GM19438 (cell line): ENCODE measurements around the gene TAPBP.
"Not testable (repeated sequence)": the region's sequence is repeated elsewhere in the genome, so short reads cannot be mapped to it uniquely, and the experiment has no call there.

Source experiments
- ATAC-seq: cut with Tn5 transposase; IDR thresholded peaks from one replicate; pipeline ENCODE4 v1.9.1; 2021; ENCODE audit warnings: low read depth; ENCODE audit not compliant: unreplicated experiment

TAPBP gene

DNA sequence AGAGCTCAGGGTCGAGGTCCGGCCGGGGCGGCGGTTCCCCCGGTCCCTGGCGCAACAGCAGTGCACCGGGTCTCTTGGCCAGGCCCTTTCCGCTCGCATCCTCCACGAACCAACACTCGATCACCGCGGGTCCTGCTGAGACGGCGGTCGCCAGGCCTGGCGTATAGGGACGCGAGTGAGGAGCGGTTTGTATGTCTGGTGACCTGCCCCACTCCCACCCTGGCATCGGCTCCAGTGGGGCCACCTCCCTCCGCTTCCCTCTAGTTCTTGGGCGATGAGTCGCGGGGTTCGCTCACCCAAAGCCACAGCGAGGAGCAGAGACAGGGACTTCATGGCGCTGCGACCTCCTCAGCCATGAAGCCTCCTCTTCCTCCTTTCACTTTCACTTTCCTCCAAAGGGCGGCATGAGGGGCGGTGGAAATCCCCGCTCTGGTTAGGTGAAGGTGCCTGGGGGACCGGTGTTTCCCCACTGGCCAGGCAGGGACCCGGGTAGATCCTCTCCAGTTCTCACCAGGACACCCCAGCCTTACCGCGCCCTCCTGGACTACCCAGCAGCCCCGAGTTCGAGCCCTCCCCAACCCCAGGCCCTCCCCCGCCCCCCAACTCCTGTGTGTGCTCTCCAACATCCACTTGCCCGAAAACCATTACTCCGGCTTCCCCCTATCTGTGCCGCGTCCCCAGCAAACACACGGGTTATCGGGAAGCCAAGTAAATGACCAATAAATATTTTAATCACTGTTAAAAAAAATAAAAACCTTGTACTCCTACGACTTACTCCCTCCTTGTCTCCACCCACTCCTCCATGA is at the start of gene TAPBP:
Gene TAPBP, minus strand, starts transcription at position 370 of the 806 bp plus-strand sequence. Its CDS starts 37 bp downstream, at position 333.
- ATAC-seq: peak; percentile 44

GRCh38 chr6:33363486-33363885 is 49.6 kb upstream of the TAPBP start:
- not testable (repeated sequence) for ATAC-seq

DNA sequence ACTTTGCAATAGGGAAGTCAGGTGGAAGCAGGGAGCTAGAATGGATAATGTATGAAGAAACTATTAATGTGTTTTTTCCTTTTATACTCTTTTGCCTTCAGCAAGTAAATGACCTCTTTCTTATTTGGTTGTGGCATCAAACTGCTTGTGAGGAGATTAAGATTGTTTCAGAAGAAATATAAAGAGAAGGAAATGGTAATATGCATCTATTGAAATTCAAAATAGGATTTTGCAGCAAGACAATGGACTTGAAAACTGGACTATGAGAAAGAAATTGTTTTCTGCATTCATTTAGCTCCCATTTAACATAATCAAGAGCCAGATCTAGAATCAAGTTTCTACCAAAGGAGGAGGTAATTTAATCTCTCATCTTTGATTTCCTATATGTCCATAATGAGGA is 45.5 kb upstream of the TAPBP start:
- no peak for ATAC-seq

DNA sequence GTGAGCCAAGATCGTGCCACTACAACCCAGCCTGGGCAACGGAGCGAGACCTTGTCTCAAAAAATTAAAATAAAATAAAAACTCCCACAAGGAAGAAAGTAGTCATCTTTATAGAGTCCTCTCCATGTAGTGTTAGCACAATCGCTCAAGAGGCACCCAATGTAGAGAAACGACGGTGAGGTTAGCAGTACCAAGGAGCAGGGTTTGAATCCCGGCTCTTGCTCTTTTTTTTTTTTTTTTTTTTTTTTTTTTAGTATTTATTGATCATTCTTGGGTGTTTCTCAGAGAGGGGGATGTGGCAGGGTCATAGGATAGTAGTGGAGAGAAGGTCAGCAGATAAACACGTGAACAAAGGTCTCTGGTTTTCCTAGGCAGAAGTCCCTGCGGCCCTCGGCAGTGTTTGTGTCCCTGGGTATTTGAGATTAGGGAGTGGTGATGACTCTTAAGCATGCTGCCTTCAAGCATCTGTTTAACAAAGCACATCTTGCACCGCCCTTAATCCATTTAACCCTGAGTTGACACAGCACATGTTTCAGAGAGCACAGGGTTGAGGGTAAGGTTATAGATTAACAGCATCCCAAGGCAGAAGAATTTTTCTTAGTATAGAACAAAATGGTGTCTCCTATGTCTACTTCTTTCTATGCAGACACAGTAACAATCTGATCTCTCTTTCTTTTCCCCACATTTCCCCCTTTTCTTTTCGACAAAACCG is 43.4 kb upstream of the TAPBP start:
- ATAC-seq: not testable (repeated sequence)

- ATAC-seq: no peak
These were observed 42.4 kb upstream of the TAPBP start for GRCh38 chr6:33356295-33356694.

GRCh38 chr6:33355860-33356259 is 42.0 kb upstream of the TAPBP start:
- ATAC-seq: not testable (repeated sequence)

DNA sequence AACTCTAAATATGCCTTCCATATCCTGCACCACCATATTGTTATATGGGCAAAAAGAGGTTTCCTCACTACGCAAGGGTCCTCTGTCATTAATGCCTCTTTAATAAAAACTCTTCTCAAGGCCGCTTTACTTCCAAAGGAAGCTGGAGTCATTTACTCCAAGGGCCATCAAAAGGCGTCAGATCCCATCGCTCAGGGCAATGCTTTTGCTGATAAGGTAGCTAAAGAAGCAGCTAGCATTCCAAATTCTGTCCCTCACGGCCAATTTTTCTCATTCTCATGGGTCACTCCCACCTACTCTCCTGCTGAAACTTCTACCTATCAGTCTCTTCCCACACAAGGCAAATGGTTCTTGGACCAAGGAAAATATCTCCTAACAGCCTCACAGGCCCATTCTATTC is 33.9 kb upstream of the TAPBP start:
- ATAC-seq: no peak

- not testable (repeated sequence) for ATAC-seq
These were observed 33.1 kb upstream of the TAPBP start for GRCh38 chr6:33346972-33347371.

GRCh38 chr6:33344701-33345697 is 31.1 kb upstream of the TAPBP start:
- ATAC-seq: no peak

DNA sequence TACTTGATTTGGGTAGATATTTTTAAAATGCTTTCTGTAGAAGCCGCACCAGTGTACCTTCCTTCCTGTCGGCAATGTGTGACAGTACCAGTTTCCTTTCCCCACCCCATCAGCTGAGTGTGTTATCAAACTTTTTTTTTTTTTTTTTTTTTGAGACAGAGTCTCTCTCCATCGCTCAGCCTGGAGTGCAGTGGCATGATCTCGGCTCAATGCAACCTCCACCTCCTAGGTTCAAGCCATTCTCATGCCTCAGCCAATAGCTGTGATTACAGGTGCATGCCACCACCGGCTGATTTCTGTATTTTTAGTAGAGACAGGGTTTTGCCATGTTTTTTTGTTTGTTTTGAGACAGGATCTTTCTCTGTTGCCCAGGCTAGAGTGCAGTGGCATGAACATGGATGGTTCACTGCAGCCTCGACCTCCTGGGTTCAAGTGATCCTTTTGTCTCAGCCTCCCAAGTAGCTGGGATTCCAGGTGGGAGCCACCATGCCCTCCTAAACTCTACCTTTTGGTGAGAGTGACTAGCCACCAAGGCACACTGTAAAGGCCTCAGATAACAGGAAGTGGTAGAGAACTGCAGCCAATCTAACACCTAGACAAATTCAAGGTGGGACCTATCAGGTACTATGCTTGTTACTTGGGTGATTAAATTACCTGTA is 30.2 kb upstream of the TAPBP start:
- no peak for ATAC-seq

DNA sequence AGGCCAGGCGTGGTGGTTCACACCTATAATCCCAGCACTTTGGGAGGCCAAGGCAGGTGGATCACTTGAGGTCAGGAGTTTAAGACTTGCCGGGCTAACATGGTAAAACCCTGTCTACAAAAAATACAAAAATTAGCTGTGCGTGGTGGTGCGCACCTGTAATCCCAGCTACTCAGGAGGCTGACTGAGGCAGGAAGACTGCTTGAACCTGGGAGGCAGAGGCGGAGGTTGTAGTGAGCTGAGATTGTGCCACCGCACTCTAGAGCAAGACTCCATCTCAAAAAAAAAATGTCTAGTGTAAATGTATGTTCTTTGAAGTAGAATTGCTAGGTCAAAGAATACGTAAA is 29.7 kb upstream of the TAPBP start:
- ATAC-seq: not testable (repeated sequence)

DNA sequence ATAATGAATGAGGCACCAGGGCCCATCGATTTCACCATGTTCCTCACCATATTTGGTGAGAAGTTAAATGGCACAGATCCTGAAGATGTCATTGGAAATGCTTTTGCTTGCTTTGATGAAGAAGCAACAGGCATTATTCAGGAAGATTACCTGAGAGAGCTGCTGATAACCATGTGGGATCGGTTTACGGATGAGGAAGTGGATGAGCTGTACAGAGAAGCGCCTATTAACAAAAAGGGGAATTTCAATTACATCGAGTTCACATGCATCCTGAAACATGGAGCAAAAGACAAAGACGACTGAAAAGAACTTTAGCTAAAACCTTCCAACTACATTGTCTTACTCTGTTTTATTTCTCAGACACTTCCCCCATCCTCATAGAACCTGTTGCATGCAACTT is 25.3 kb upstream of the TAPBP start:
- no peak for ATAC-seq

DNA sequence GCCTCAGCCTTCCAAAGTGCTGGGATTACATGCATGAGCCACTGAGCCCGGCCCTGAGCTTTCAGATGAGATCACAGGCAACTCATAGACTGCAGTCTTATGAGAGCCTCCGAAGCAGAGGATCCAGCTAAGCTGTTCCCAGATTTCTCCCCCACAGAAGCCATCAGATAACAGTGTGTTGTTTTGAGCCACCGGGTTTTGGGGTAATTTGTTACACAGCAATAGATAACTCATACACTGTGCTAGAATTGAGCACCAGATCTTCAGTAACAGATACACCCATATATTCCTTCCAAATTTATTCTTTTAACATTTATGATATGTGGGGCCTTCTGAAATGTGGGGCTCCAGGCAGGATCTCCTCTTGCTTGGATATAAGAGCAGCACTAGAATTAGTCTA is 22.6 kb upstream of the TAPBP start:
- ATAC-seq: no peak

GRCh38 chr6:33335916-33336315 is 22.0 kb upstream of the TAPBP start:
- no peak for ATAC-seq

GRCh38 chr6:33333666-33334065 is 19.8 kb upstream of the TAPBP start:
- ATAC-seq: no peak

DNA sequence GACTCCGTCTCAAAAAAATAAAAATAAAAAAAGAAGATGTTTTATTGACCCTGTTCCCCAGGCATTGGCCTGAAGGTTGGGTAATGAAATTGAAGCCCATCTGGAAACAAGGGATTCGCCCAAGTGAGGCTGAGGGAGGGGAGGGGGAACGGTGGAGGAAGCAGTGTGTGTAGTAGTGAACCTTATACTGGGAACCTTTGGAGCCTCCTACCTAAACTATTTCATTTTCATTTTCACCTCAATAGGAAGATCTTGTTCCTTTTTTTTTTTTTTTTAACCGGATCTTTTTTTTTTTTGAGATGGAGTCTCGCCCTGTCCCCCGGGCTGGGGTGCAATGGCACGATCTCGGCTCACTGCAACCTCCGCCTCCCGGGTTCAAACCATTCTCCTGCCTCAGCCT is 16.9 kb upstream of the TAPBP start:
- ATAC-seq: no peak

DNA sequence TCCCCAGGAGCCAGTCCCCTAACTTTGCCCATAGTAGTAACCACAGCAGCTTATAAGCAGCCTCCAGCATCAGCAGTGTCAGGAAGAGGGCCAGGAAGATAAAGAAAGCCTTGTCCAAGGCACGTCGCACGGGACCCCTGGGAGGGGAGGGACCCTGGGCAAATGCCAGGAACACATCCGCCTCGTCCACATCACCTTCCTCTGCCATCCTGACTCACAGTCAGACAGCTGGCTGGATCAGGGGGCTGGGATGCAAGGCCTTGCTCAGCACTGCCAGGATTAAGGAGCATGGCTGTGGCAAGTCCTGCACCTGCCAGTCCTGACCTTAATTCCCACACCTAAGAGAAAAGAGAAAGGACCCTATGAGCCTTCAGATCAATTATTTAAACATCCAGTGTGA is 15.2 kb upstream of the TAPBP start:
- ATAC-seq: no peak

DNA sequence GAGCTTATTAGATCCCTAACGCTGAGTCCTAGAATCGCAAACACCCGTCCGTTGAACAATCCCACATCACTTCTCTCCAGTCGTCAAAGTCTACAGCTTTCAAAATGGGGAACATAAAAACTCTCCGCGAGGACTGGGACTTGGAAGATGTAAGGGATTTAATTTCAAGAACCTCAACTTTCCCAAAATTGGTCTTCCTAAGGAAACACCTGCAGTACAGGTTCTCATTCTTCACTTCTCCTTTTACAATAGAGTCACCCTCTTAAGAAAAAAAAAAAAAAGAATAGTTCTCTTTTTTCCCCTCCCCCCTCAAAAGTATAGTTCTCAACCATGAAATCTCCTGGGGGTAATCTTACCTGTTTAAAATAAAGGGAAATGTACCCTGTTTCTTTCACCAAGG is 10.2 kb upstream of the TAPBP start:
- ATAC-seq: no peak

DNA sequence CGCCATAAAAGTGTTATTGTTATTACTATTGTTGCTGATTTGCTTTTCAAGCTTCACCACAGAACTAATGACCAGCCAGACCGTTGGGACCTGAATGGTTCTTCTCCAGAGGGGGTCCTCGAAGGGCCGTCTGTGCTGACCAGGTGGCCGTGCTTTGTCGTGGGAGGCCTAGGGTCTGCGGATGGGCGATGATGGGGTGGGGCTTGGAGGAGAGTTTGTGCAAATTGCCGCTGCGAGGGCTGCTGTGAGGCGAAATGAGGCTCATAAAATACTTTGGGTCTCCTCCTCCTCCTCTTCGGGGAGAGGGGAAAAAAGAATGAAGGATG is 9.7 kb upstream of the TAPBP start:
- ATAC-seq: no peak

DNA sequence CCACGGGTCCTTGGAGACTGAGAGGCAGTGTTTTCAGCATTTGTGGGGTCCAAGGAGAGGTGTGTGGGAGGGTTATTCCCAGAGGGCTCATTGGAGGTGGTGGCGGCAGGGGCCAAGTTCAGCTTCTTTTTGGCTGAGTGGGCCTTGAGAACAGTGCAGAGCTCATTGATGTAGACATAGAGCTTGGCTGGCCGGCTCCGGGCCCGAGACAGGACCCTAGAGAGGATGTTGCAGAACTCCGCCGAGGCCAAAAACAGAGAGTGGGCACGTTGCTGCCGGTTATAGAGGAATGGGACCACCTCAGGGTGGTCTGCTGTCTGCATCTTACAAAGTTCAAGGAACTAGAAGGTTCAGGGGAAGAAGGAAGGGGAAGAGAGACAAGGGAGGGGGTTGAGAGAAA is 7.3 kb upstream of the TAPBP start:
- ATAC-seq: no peak
